Renal pelvis (tissue), 4 donors: ENCODE results near the gene B4GALT4. TPM values are rescaled to one million over a fixed set of nuclear protein-coding genes. Genes with fewer than 3 reads are reported as not detected.
A peak's percentile ranks its signal among the peaks of the same experiment; 100 is the strongest.

ENCODE experiments used
- DNase-seq: peaks from one replicate; pipeline ENCODE4 v3.0.0-alpha.2; 2013
- polyA plus RNA-seq, 3 donors: library from polyadenylated mRNA; unstranded; fragments of 120-200 nt; gene quantifications; one replicate each; pipeline ENCODE4 v1.2.1, GENCODE V29; 2013; ENCODE audit not compliant: insufficient read length in 3 of 3

B4GALT4 gene
- polyA plus RNA-seq, 3 donors: 30.8 to 37.9 (median 31.5) TPM

DNA sequence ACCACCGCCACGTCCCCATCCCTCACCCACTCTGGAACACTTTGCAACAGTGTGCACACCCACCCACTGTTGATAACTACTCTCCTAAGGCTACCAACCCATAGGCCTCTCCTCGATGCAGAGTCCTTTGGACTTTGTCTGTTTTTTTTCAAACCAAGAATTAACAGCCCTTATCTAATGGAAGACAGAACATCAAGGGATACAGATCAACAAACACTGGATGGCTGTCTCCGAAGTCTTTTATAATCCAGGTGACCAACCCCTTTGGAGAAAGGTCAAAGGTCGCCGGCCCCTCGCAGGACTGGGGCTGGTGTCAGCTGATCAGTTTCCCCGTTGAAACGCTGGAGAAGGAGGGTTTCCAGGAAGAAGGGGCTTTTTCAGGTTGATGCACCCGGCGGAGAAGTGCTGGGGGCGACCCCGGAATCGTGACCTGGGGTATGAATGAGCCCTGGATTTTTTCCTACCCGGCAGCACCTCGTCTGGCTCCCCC lies 532 bp downstream of the B4GALT4 start:
- DNase-seq: peak; percentile 52

GRCh38 chr3:119239206-119239820 lies 1.4 kb downstream of the B4GALT4 start:
- no peak for DNase-seq

GRCh38 chr3:119238363-119238762 lies 2.3 kb downstream of the B4GALT4 start:
- no peak for DNase-seq

- no peak for DNase-seq
These were observed 3.4 kb downstream of the B4GALT4 start for GRCh38 chr3:119237299-119237698.

GRCh38 chr3:119236756-119237155 lies 3.9 kb downstream of the B4GALT4 start:
- no peak for DNase-seq

GRCh38 chr3:119235151-119235550 lies 5.5 kb downstream of the B4GALT4 start:
- no peak for DNase-seq

DNA sequence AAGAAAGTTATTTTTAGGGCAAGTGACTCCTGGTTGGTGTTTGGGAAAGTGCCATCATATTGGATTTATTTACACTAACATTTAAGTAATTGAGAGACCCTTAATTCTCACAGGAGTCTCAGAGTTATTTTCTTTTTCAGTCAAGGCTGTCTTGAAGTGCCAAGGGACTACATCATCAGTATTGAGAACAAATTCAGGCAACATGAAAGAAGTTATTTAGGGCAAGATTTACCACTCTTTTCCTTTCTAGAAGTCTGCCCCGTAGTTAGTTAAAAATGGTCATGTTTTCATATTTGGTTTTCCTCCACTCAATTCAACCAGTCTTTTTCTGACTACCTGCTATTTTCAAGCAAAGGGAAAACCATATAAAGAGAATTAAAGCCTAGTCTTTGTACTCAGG lies 6.1 kb downstream of the B4GALT4 start:
- no peak for DNase-seq

- no peak for DNase-seq
These were observed 9.9 kb downstream of the B4GALT4 start for GRCh38 chr3:119230745-119231144.

DNA sequence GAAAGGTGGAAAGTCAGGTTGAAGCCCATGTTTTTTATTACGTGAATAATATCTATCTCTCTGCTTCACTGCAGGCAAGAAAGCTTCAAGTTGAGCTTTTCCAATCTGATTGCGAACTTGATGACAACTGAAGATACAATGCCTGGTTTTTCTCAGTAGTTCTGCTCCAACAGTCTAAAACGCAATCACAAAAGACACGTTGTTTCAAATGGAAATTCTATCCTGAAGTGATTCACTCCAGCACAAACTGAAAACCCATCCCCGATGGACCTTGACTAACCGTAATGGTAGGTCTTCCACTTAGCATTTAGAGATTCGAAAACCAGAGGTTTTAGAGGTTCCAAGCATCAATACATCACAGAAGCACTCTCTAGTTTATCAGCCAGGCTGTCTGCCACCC lies 10.6 kb downstream of the B4GALT4 start:
- no peak for DNase-seq

DNA sequence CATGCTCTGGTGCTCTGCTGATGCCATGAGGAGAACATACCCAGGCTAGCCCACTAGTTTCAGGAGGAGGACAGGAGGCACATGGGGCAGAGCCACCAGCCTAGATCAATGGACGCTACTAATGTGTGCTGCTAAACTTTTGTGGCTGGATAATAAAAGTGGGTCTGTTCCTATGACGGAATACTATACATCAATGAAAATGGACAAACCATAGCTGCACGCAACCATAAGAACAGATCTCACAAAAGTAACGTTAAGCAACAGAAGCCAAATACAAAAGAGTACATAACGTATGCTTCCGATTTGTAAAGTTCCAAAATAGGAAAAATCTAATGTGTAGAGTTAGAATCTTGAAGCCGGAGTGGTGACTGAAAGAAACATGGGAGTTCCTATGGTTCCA lies 11.5 kb downstream of the B4GALT4 start:
- no peak for DNase-seq

DNA sequence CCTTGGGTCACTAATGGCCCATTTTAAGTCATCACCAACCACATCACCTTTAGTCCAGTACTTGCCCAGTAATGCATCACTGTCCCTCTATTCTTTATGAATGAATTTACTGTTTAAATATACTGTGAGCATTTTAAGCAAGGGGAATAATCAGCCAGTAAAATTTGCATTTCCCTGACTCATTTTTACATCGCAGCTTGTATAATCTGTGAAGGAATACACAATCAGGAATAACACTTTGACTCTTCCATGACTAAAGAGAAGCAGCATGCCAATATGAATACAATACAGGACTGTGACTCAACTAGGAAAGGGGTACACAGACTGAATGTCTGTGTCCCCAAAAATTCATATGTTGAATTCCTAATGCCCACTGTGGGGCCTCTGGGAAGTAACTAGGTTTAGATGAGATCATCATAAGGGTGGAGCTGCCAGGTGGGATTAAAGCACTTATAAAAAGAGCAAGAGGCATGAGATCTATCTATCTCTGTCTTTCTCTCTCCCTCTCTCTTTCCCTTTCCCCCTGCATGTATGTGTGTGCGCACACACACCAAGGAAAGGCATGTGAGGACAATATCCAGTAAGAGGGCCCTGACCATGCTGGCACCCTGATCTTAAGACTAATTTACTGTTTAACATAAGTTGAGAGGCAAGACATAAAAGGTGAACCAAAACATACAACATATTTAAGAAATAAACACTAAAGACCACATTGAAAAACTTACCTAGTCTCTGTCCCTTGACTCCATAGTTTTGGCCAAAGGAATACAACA lies 12.1 kb downstream of the B4GALT4 start:
- no peak for DNase-seq

DNA sequence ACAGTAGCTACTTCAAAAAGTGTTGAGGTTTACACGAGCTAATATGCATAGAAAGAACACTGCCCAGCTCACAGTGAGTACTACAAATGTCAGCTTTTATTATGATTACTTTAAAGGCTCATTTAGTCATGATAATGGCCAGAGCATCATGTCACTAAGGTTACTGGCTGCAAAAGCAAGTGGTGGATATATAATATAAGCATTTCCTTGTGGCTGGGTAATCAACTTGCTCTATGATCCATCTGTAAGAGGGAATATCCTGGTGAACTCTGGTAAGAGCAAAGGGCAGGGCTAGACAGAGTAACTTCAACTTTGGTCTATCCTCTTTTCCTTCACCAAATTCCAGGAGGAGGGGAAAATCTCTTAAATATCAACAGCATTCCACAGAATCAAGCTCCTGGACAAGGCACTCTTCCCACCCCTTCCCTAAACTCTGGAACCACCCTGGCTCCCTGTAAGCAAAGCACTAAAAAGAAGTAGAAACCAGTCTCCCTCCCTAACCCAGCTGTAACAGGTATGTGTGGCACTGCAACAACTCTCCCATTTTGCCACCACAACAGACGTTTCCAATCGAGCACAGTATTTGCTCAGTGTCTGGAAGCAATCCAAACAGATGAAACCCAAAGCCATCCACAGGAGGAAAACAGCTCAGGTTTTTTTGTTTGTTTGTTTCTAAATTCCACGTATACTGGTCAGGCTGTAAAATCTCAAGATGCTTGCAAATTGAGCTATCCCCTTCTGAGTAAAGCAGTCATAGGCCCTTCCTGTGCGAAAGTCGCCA lies 13.4 kb downstream of the B4GALT4 start:
- DNase-seq: no peak

GRCh38 chr3:119225121-119225520 lies 15.6 kb downstream of the B4GALT4 start:
- no peak for DNase-seq

- DNase-seq: no peak
These were observed 17.2 kb downstream of the B4GALT4 start for GRCh38 chr3:119223511-119223910.

DNA sequence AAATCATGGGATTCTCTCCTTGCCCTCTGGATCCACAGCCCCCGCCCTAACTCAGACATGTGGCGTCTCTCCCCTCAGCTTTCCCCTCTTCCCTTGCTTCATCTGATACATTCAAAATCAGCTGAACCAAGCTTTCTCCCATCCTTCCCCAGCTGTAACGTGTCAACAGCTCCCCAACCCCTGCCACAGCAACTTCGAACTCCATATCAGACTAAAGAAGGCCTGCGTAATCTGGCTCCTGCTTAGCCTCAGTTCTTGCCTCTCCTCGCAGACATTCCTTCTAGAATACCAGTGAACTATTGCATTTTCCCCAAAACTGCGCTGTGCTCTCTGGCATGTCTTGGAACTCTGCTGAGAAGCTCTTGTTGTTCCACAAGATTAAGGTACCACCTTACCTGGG lies 18.3 kb downstream of the B4GALT4 start:
- DNase-seq: no peak

DNA sequence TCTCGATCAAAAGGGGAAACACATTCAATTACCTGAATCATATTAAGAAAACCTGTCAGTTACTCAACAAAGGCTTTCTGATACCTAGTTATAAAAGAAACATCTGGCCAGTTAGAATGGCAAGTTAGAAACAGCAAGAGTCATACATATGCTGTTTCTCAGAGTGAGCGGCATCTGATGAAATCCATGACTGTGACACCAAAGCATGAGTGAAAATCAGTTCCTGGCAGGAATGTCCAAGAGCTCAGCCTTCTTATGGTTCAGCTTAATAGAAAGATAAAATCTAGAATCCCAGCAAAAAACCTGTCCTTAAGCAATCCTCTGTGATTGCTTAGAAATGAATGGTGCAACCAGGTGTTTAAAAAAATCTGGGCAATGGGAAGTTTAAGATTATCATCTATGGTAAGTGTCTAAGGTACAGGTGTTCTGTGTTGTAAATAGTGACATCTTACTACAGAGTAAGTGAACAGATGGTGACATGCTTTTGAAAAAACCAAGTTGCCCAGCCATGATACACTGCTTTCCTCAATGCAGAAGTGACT lies 18.8 kb downstream of the B4GALT4 start:
- DNase-seq: no peak

GRCh38 chr3:119220970-119221667 lies 19.6 kb downstream of the B4GALT4 start:
- no peak for DNase-seq

DNA sequence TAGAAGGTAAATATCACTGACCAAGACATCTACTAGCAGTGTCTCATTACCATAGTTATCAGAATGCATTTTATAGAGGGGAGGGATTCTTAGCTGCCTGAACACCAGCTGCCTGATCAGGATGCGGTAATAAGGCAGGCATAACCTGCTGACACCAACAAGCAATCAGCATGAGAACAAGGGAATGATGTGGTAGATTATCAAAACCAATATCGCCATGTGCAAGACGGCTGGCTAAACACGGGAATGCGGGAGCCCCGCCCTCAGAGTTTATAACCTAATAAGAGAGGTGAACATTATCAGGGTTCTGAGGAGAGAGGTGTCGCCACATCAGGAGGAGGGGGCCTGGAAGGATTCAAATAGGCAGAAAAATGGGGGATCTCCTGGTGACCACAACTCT lies 20.5 kb downstream of the B4GALT4 start:
- no peak for DNase-seq

DNA sequence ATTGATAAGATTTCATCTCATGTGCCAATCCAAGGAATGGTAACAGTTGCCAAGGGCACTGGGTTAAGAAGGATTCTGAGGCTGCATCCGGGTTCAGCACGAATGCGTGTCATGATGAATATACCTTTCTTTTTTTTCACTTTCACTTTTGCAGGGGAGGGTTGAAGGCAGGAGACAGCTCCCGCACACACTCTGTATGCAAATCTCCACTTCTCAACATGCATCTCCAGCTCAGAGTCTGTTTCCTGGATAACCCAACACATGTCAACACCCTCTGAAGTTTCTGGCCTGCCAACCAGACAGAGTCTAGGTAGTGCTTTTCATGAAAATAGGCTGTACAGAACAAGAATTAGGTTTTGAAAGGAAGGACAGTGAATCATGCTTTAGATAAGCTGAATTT lies 21.6 kb downstream of the B4GALT4 start:
- DNase-seq: no peak

- DNase-seq: no peak
These were observed 28.9 kb downstream of the B4GALT4 start for GRCh38 chr3:119211803-119212202.

GRCh38 chr3:119211193-119211592 lies 29.5 kb downstream of the B4GALT4 start:
- DNase-seq: no peak

DNA sequence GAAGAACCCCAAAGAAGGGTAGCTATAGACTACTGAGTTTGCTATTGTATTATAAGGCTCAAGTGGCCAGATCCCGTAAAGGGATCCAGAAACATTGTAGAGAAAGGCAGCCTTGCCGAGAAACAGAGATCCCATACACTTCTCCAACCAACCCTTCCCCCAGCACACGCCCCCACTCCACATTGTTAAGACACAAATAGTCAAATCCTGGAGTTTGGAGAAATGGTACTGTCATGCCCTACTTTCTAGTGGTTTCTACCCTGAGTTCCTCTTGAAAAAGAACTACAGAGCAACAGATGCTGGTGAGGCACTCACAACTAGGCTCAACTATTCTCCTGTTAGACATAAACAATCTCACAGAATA lies 33.2 kb downstream of the B4GALT4 start:
- DNase-seq: no peak
